ENCODE measurements around the gene SERINC1. TPM values are rescaled to one million over a fixed set of nuclear protein-coding genes. Genes with fewer than 3 reads are reported as not detected.

Gene SERINC1
- total and polyA plus RNA-seq, 7 experiments from 2014 or later, result 63.7 to 141 (median 130) TPM

- Histone ChIP-seq H3K9me3 (ENCODE audit: control insufficient read depth in 2 of 3, low read length in 3 of 3) (no peaks in the 10 kb centered on the region), H3K4me3 (ENCODE audit: low read length) (peak within 1 kb of the TSS; percentile 90), H3K36me3 (ENCODE audit: control insufficient read depth in 2 of 3, insufficient read depth in 3 of 3, low read length in 3 of 3) (peaks cover 0 to 3% (median 0%) of the 10 kb centered on the region in 3 experiments), H3K27ac (ENCODE audit: low read depth, low read length) (peak within 1 kb of the TSS; percentile 87), H3K27me3 (ENCODE audit: control insufficient read depth in 2 of 2, insufficient read depth in 2 of 2, low read length in 2 of 2) (no peaks in the 10 kb centered on the region), H3K4me1 (ENCODE audit: control insufficient read depth in 2 of 2, insufficient read depth in 2 of 2, low read length in 2 of 2) (peaks cover 13 to 25% of the 10 kb centered on the region in 2 donors)
- H3K27me3 Mint-ChIP-seq, result no peaks in the 10 kb centered on the region
- peak; percentile 79 to 95 (median 91) for DNase-seq
- peak within 1 kb of the TSS; percentile 89 to 100 (median 99) for H3K4me3 Mint-ChIP-seq
- H3K4me1 Mint-ChIP-seq, result peaks cover 29 to 54% (median 43%) of the 10 kb centered on the region in 7 donors
- peaks cover 0 to 6% (median 0%) of the 10 kb centered on the region in 5 donors for H3K36me3 Mint-ChIP-seq
- peak; percentile 98 for ATAC-seq
- intact Hi-C loops (cut with micrococcal nuclease), result loop anchor here (1.0 to 10.0 kb wide), 8 partner anchors 9 to 1065 kb away; partner anchors contain the start of genes SERINC1 (in 2 of the 2), TBC1D32 (in 2 of the 2), GJA1 (in 1 of the 2) and PKIB (in 1 of the 2)
- ChIA-PET POLR2A (interaction anchor here (0.6 to 1.5 kb wide), 6 partner anchors 8 to 72 kb away, joined by 3 to 11 read pairs (median 4); partner anchors contain the start of gene SERINC1), CTCF (interaction anchor here (0.6 to 1.3 kb wide), 3 partner anchors 9 to 72 kb away, joined by 3 read pairs; partner anchors contain the start of gene SERINC1)
- H3K27ac Mint-ChIP-seq, result peak within 1 kb of the TSS; percentile 93 to 98 (median 97)
- peaks cover 0 to 1% (median 0%) of the 10 kb centered on the region in 11 donors for H3K9me3 Mint-ChIP-seq
Measured at GRCh38 chr6:122399348-122400120, 72.1 kb downstream of the SERINC1 start, which contains the start of gene HSF2. HSF2 (plus strand) TSS chr6:122399652; CDS start chr6:122399738, 86 bp downstream.

- H3K36me3 ChIP-seq (ENCODE audit: control insufficient read depth in 2 of 3, insufficient read depth in 3 of 3, low read length in 3 of 3), result peaks cover 0 to 3% (median 0%) of the 10 kb centered on the region in 3 experiments
- H3K9me3 Mint-ChIP-seq, result peaks cover 0 to 1% (median 0%) of the 10 kb centered on the region in 11 donors
- ATAC-seq (no peak), DNase-seq (no peak)
- no peaks in the 10 kb centered on the region for H3K27me3 ChIP-seq (ENCODE audit: control insufficient read depth in 2 of 2, insufficient read depth in 2 of 2, low read length in 2 of 2)
- H3K36me3 Mint-ChIP-seq, result peaks cover 0 to 6% (median 0%) of the 10 kb centered on the region in 5 donors
- ChIA-PET POLR2A (interaction anchor here (0.6 to 1.5 kb wide), 6 partner anchors 8 to 72 kb away, joined by 3 to 11 read pairs (median 4); partner anchors contain the start of gene SERINC1), CTCF (interaction anchor here (0.6 to 1.3 kb wide), 3 partner anchors 9 to 73 kb away, joined by 3 read pairs; partner anchors contain the start of gene SERINC1)
- peak overlapping the region; percentile 48 for H3K4me3 ChIP-seq (ENCODE audit: low read length)
- peaks cover 13 to 23% of the 10 kb centered on the region in 2 donors for H3K4me1 ChIP-seq (ENCODE audit: control insufficient read depth in 2 of 2, insufficient read depth in 2 of 2, low read length in 2 of 2)
- H3K27ac Mint-ChIP-seq, result peak overlapping the region; percentile 54 to 97 (median 94)
- H3K27me3 Mint-ChIP-seq, result no peaks in the 10 kb centered on the region
- intact Hi-C loops (cut with micrococcal nuclease), result loop anchor here (1.0 to 10.0 kb wide), 7 partner anchors 9 to 1065 kb away; partner anchors contain the start of genes SERINC1 (in 2 of the 2), TBC1D32 (in 2 of the 2) and GJA1 (in 1 of the 2)
- H3K9me3 ChIP-seq (ENCODE audit: control insufficient read depth in 2 of 3, low read length in 3 of 3), result no peaks in the 10 kb centered on the region
- H3K4me1 Mint-ChIP-seq, result peaks cover 24 to 48% (median 37%) of the 10 kb centered on the region in 7 donors
- peak overlapping the region; percentile 87 for H3K27ac ChIP-seq (ENCODE audit: low read depth, low read length)
- H3K4me3 Mint-ChIP-seq, result peak overlapping the region; percentile 77 to 100 (median 99)
Measured at GRCh38 chr6:122399055-122399347, 72.6 kb downstream of the SERINC1 start.

- Mint-ChIP-seq H3K4me1 (peaks cover 0 to 12% (median 4%) of the 10 kb centered on the region in 7 donors), H3K9me3 (no peaks in the 10 kb centered on the region), H3K36me3 (no peaks in the 10 kb centered on the region), H3K27ac (peak overlapping the region in 1 of 9 donors; percentile 15), H3K27me3 (peaks cover 0 to 1% (median 0%) of the 10 kb centered on the region in 5 donors), H3K4me3 (no peak overlapping the region)
- Histone ChIP-seq H3K27me3 (ENCODE audit: control insufficient read depth in 2 of 2, insufficient read depth in 2 of 2, low read length in 2 of 2) (no peaks in the 10 kb centered on the region), H3K4me1 (ENCODE audit: control insufficient read depth in 2 of 2, insufficient read depth in 2 of 2, low read length in 2 of 2) (peaks cover 0 to 2% of the 10 kb centered on the region in 2 donors), H3K27ac (ENCODE audit: low read depth, low read length) (no peak overlapping the region), H3K4me3 (ENCODE audit: low read length) (no peak overlapping the region), H3K36me3 (ENCODE audit: control insufficient read depth in 2 of 3, insufficient read depth in 3 of 3, low read length in 3 of 3) (no peaks in the 10 kb centered on the region), H3K9me3 (ENCODE audit: control insufficient read depth in 2 of 3, low read length in 3 of 3) (no peaks in the 10 kb centered on the region)
- intact Hi-C loops (cut with micrococcal nuclease), result loop anchor here in 1 of 2 donors (10.0 kb wide), 1 partner anchor 959 kb away; the partner anchor contains the start of gene GJA1
- ATAC-seq (no peak), DNase-seq (no peak)
- ChIA-PET POLR2A (no interaction called here), CTCF (interaction anchor here (0.8 kb wide), 1 partner anchor 366 kb away, joined by 4 read pairs; no protein-coding TSS in a partner anchor)
Measured at GRCh38 chr6:122394016-122394415, 77.6 kb downstream of the SERINC1 start.

- POLR2A ChIA-PET, result no interaction called here
- CTCF ChIA-PET, result interaction anchor here (0.7 to 0.8 kb wide), 2 partner anchors 11 to 366 kb away, joined by 3 to 4 read pairs; no protein-coding TSS in a partner anchor
- no peak for ATAC-seq
Measured at GRCh38 chr6:122393351-122393896, 78.2 kb downstream of the SERINC1 start.

More at GRCh38 chr6:122393351-122393896, 78.2 kb downstream of the SERINC1 start:
- H3K9me3 ChIP-seq (ENCODE audit: control insufficient read depth in 2 of 3, low read length in 3 of 3), result no peaks in the 10 kb centered on the region
- Mint-ChIP-seq H3K4me3 (no peak overlapping the region), H3K27ac (no peak overlapping the region), H3K27me3 (peaks cover 0 to 1% (median 0%) of the 10 kb centered on the region in 5 donors), H3K9me3 (no peaks in the 10 kb centered on the region), H3K36me3 (no peaks in the 10 kb centered on the region), H3K4me1 (peaks cover 0 to 11% (median 4%) of the 10 kb centered on the region in 7 donors)
- H3K27ac ChIP-seq (ENCODE audit: low read depth, low read length), result no peak overlapping the region
- intact Hi-C loops (cut with micrococcal nuclease), result loop anchor here in 1 of 2 donors (10.0 kb wide), 1 partner anchor 959 kb away; the partner anchor contains the start of gene GJA1
- no peaks in the 10 kb centered on the region for H3K4me1 ChIP-seq (ENCODE audit: control insufficient read depth in 2 of 2, insufficient read depth in 2 of 2, low read length in 2 of 2)
- no peak for DNase-seq
- H3K27me3 ChIP-seq (ENCODE audit: control insufficient read depth in 2 of 2, insufficient read depth in 2 of 2, low read length in 2 of 2), result peaks cover 0 to 3% of the 10 kb centered on the region in 2 donors
- H3K36me3 ChIP-seq (ENCODE audit: control insufficient read depth in 2 of 3, insufficient read depth in 3 of 3, low read length in 3 of 3), result no peaks in the 10 kb centered on the region
- no peak overlapping the region for H3K4me3 ChIP-seq (ENCODE audit: low read length)

Other genes starting within 250 kb of the SERINC1 start
- gene HSF2, start 72.2 kb downstream of the SERINC1 start, total RNA-seq, result 10 to 100 TPM; 12.5 to 32.4 (median 26.5) TPM
- 10 to 100 TPM; 18.1 to 45.4 TPM for gene HSF2, start 72.2 kb downstream of the SERINC1 start, polyA plus RNA-seq
- gene PKIB, start 138.6 kb upstream of the SERINC1 start, total RNA-seq, result 1 to 10 TPM in 1 of 5 experiments, under 1 TPM in 3, not detected in 1; 0.86 to 1.5 (median 0.91) TPM
- 1 to 10 TPM in 1 of 2 donors, under 1 TPM in 1; 0.92 to 1.2 TPM for gene PKIB, start 138.6 kb upstream of the SERINC1 start, polyA plus RNA-seq

Data from naive thymus-derived CD4-positive, alpha-beta T cell (primary cell).